Measurements from ENCODE around the gene C6orf89. TPM values are rescaled to one million over a fixed set of nuclear protein-coding genes. Genes with fewer than 3 reads are reported as not detected.

Gene C6orf89
- total and polyA plus RNA-seq, 2 of the 8 experiments (the other 6 are each of a cell fraction or from before 2014, with no cell fraction given), result 4.6 to 12.3 TPM

DNA sequence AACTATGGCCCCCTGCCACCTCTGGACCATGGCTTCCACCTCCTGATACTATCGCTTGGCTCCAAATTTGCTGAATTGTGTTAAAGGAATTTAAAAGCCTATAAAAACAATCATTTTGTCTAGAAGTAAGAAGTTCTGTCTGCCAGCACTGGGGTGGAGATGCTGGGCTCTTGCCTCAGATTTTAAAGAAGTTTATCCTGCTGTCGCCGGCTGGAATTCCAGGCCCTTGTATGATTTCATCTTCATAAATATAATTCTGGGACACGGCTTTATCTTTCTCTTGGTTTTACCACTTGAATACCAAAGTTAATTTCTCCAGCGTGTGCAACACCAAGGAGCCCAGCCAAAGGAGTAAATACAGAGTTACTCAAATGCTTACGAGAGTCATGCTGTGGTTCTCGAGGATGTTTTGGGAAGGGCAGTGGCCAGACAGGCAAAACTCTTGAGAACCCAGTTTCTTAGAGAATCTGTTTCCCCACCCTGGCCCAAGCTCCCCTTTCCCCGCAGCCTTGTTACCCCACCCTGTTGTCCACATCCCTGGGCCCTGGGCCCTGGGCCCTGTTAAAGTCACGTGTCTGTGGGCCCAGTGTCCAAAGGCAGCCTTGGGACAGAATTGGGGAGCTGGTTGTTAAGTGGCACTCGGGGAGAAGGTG lies 31.9 kb downstream of the C6orf89 start (continued):
- TF ChIP-seq, protein P1, sequence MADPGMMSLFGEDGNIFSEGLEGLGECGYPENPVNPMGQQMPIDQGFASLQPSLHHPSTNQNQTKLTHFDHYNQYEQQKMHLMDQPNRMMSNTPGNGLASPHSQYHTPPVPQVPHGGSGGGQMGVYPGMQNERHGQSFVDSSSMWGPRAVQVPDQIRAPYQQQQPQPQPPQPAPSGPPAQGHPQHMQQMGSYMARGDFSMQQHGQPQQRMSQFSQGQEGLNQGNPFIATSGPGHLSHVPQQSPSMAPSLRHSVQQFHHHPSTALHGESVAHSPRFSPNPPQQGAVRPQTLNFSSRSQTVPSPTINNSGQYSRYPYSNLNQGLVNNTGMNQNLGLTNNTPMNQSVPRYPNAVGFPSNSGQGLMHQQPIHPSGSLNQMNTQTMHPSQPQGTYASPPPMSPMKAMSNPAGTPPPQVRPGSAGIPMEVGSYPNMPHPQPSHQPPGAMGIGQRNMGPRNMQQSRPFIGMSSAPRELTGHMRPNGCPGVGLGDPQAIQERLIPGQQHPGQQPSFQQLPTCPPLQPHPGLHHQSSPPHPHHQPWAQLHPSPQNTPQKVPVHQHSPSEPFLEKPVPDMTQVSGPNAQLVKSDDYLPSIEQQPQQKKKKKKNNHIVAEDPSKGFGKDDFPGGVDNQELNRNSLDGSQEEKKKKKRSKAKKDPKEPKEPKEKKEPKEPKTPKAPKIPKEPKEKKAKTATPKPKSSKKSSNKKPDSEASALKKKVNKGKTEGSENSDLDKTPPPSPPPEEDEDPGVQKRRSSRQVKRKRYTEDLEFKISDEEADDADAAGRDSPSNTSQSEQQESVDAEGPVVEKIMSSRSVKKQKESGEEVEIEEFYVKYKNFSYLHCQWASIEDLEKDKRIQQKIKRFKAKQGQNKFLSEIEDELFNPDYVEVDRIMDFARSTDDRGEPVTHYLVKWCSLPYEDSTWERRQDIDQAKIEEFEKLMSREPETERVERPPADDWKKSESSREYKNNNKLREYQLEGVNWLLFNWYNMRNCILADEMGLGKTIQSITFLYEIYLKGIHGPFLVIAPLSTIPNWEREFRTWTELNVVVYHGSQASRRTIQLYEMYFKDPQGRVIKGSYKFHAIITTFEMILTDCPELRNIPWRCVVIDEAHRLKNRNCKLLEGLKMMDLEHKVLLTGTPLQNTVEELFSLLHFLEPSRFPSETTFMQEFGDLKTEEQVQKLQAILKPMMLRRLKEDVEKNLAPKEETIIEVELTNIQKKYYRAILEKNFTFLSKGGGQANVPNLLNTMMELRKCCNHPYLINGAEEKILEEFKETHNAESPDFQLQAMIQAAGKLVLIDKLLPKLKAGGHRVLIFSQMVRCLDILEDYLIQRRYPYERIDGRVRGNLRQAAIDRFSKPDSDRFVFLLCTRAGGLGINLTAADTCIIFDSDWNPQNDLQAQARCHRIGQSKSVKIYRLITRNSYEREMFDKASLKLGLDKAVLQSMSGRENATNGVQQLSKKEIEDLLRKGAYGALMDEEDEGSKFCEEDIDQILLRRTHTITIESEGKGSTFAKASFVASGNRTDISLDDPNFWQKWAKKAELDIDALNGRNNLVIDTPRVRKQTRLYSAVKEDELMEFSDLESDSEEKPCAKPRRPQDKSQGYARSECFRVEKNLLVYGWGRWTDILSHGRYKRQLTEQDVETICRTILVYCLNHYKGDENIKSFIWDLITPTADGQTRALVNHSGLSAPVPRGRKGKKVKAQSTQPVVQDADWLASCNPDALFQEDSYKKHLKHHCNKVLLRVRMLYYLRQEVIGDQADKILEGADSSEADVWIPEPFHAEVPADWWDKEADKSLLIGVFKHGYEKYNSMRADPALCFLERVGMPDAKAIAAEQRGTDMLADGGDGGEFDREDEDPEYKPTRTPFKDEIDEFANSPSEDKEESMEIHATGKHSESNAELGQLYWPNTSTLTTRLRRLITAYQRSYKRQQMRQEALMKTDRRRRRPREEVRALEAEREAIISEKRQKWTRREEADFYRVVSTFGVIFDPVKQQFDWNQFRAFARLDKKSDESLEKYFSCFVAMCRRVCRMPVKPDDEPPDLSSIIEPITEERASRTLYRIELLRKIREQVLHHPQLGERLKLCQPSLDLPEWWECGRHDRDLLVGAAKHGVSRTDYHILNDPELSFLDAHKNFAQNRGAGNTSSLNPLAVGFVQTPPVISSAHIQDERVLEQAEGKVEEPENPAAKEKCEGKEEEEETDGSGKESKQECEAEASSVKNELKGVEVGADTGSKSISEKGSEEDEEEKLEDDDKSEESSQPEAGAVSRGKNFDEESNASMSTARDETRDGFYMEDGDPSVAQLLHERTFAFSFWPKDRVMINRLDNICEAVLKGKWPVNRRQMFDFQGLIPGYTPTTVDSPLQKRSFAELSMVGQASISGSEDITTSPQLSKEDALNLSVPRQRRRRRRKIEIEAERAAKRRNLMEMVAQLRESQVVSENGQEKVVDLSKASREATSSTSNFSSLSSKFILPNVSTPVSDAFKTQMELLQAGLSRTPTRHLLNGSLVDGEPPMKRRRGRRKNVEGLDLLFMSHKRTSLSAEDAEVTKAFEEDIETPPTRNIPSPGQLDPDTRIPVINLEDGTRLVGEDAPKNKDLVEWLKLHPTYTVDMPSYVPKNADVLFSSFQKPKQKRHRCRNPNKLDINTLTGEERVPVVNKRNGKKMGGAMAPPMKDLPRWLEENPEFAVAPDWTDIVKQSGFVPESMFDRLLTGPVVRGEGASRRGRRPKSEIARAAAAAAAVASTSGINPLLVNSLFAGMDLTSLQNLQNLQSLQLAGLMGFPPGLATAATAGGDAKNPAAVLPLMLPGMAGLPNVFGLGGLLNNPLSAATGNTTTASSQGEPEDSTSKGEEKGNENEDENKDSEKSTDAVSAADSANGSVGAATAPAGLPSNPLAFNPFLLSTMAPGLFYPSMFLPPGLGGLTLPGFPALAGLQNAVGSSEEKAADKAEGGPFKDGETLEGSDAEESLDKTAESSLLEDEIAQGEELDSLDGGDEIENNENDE (IDR thresholded peaks at IDR 0.05; ENCODE audit: insufficient replicate concordance, low read length), result no peak
- no peak for TF ChIP-seq CBX5 (IDR thresholded peaks at IDR 0.05; ENCODE audit: low read depth, low read length)
- no peak for TF ChIP-seq CEBPB (IDR thresholded peaks at IDR 0.05; ENCODE audit: low read depth, low read length)
- no peak for TF ChIP-seq EGR1 (IDR thresholded peaks at IDR 0.05; ENCODE audit: borderline replicate concordance, low read depth, low read length)
- TF ChIP-seq, protein P2, sequence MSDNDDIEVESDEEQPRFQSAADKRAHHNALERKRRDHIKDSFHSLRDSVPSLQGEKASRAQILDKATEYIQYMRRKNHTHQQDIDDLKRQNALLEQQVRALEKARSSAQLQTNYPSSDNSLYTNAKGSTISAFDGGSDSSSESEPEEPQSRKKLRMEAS (IDR thresholded peaks at IDR 0.05), result no peak
